Neural cell (in vitro differentiated cells): ENCODE data around the gene AGXT. TPM values are rescaled to one million over a fixed set of nuclear protein-coding genes. Genes with fewer than 3 reads are reported as not detected.

Experiments
- H2AFZ ChIP-seq: fragments of 200-600, 300-800 bp; sonication (generic), shearing (Covaris generic); 2 replicates; pipeline ENCODE4 v1.6.0; 2014; ENCODE audit warnings: low read depth, mild to moderate bottlenecking, antibody characterized with exemption, low read length, moderate library complexity
- H3F3A ChIP-seq: fragments of 200-600 bp; shearing (Covaris generic); 2 replicates; pipeline ENCODE4 v1.6.1; 2016; ENCODE audit warnings: mild to moderate bottlenecking, moderate library complexity, mixed read lengths, antibody characterized with exemption, low read length; ENCODE audit not compliant: insufficient read depth, poor library complexity, severe bottlenecking
- H3K27ac ChIP-seq: fragments of 200-600, 300-800 bp; sonication (generic), shearing (Covaris generic); 2 replicates; pipeline ENCODE4 v1.5.1; 2014; ENCODE audit warnings: mild to moderate bottlenecking, low read length, moderate library complexity
- H3K27me3 ChIP-seq: fragments of 300-800, 200-600 bp; sonication (generic), shearing (Covaris generic); 2 replicates; pipeline ENCODE4 v1.6.0; 2014; ENCODE audit warnings: mild to moderate bottlenecking, low read depth, low read length, moderate library complexity; ENCODE audit not compliant: insufficient read depth
- H3K36me3 ChIP-seq: fragments of 300-800, 200-600 bp; sonication (generic), shearing (Covaris generic); 2 replicates; pipeline ENCODE4 v1.5.1; 2014; ENCODE audit warnings: mild to moderate bottlenecking, antibody characterized with exemption, low read length, moderate library complexity; ENCODE audit not compliant: insufficient read depth
- H3K4me2 ChIP-seq: fragments of 300-800, 200-600 bp; sonication (generic), shearing (Covaris generic); 2 replicates; pipeline ENCODE4 v1.6.0; 2014; ENCODE audit warnings: mild to moderate bottlenecking, low read length
- H3K4me3 ChIP-seq: fragments of 300-800, 200-600 bp; sonication (generic), shearing (Covaris generic); 2 replicates; pipeline ENCODE4 v1.5.1; 2014; ENCODE audit warnings: mild to moderate bottlenecking, low read length, moderate library complexity
- H3K79me2 ChIP-seq: fragments of 200-600 bp; shearing (Covaris generic); replicated peaks from 2 replicates; pipeline ENCODE4 v1.6.0; 2014; ENCODE audit warnings: mild to moderate bottlenecking, low read length, moderate library complexity; ENCODE audit not compliant: insufficient read depth
- H3K9ac ChIP-seq: fragments of 300-800, 200-600 bp; sonication (generic), shearing (Covaris generic); 2 replicates; pipeline ENCODE4 v1.6.1; 2016; ENCODE audit warnings: mild to moderate bottlenecking, low read length, mixed read lengths
- H3K9me2 ChIP-seq: fragments of 200-600 bp; shearing (Covaris generic); 2 replicates; pipeline ENCODE4 v1.6.1; 2016; ENCODE audit warnings: mild to moderate bottlenecking, low read length, mixed read lengths; ENCODE audit not compliant: insufficient read depth
- H3K9me3 ChIP-seq: fragments of 200-600, 300-800 bp; sonication (generic), shearing (Covaris generic); 2 replicates; pipeline ENCODE4 v1.6.1; 2016; ENCODE audit warnings: mild to moderate bottlenecking, mixed run types, low read length, moderate library complexity, mixed read lengths
- H4K20me1 ChIP-seq: fragments of 200-600 bp; shearing (Covaris generic); 2 replicates; pipeline ENCODE4 v1.6.1; 2016; ENCODE audit warnings: mild to moderate bottlenecking, mixed run types; ENCODE audit not compliant: insufficient read depth
- CTCF ChIP-seq: fragments of 450-650 bp; IDR thresholded peaks from 2 replicates; pipeline ENCODE4 v1.5.1; 2014; ENCODE audit warnings: antibody characterized with exemption, mild to moderate bottlenecking, moderate library complexity; ENCODE audit not compliant: poor library complexity, severe bottlenecking
- EP300 ChIP-seq: fragments of 450-650 bp; conservative IDR thresholded peaks from 2 replicates; pipeline ENCODE4 v1.6.1; 2014; ENCODE audit warnings: antibody characterized with exemption, mild to moderate bottlenecking, moderate library complexity; ENCODE audit not compliant: poor library complexity, severe bottlenecking
- EZH2 ChIP-seq: fragments of 200-600, 300-800 bp; shearing (Covaris generic), sonication (generic); IDR thresholded peaks from 2 replicates; pipeline ENCODE4 v1.6.1; 2014; ENCODE audit warnings: antibody characterized with exemption, low read length, borderline replicate concordance, mild to moderate bottlenecking; ENCODE audit not compliant: insufficient read depth, poor library complexity, severe bottlenecking
- MXI1 ChIP-seq: fragments of 450-650 bp; conservative IDR thresholded peaks from 2 replicates; pipeline ENCODE4 v1.6.1; 2014; ENCODE audit warnings: antibody characterized with exemption, mild to moderate bottlenecking; ENCODE audit not compliant: poor library complexity, severe bottlenecking
- POLR2AphosphoS5 ChIP-seq: IDR thresholded peaks from 2 replicates; pipeline ENCODE4 v1.6.1; 2012
- RAD21 ChIP-seq: fragments of 450-650 bp; conservative IDR thresholded peaks from 2 replicates; pipeline ENCODE4 v1.6.1; 2014; ENCODE audit warnings: antibody characterized with exemption, mild to moderate bottlenecking, moderate library complexity
- REST ChIP-seq: IDR thresholded peaks from 2 replicates; pipeline ENCODE4 v1.6.1; 2012; ENCODE audit warnings: borderline replicate concordance
- SMC3 ChIP-seq: fragments of 450-650 bp; conservative IDR thresholded peaks from 2 replicates; pipeline ENCODE4 v1.6.1; 2014; ENCODE audit warnings: antibody characterized with exemption, mild to moderate bottlenecking, moderate library complexity; ENCODE audit not compliant: poor library complexity
- TAF1 ChIP-seq: IDR thresholded peaks from 2 replicates; pipeline ENCODE4 v1.6.1; 2012; ENCODE audit warnings: low read depth
- polyA plus RNA-seq: library from polyadenylated mRNA; depleted of rRNA; stranded (reverse); fragments of >200 nt; gene quantifications from 2 replicates; pipeline ENCODE4 v1.2.3, GENCODE V29; 2014

The AGXT gene
- polyA plus RNA-seq, 1 donor from 2014 or later, result not detected

- no peaks in the 10 kb centered on the region for H4K20me1 ChIP-seq
- H3K27ac ChIP-seq, result no peak overlapping the region
- H3F3A ChIP-seq, result no peaks in the 10 kb centered on the region
- no peaks in the 10 kb centered on the region for H3K36me3 ChIP-seq
- H3K9ac ChIP-seq, result no peak overlapping the region
- no peak overlapping the region for H3K4me3 ChIP-seq
- H3K9me2 ChIP-seq, result no peaks in the 10 kb centered on the region
- H3K79me2 ChIP-seq, result no peaks in the 10 kb centered on the region
- no peaks in the 10 kb centered on the region for H3K27me3 ChIP-seq
- H3K4me2 ChIP-seq, result no peak overlapping the region
- no peak overlapping the region for H2AFZ ChIP-seq
- no peak for TF ChIP-seq REST
- no peak for TF ChIP-seq SMC3
- no peak for TF ChIP-seq EP300
- no peak for TF ChIP-seq POLR2AphosphoS5
- no peak for TF ChIP-seq RAD21
- no peak for TF ChIP-seq EZH2
- TF ChIP-seq CTCF, result no peak
- no peak for TF ChIP-seq TAF1
- TF ChIP-seq MXI1, result no peak
- H3K9me3 ChIP-seq, result no peaks in the 10 kb centered on the region
These were observed 7.1 kb upstream of the AGXT start for GRCh38 chr2:240861547-240861946.

GRCh38 chr2:240864475-240864874 lies 4.1 kb upstream of the AGXT start:
- TF ChIP-seq SMC3 (no peak), TAF1 (no peak), EZH2 (no peak), CTCF (no peak), MXI1 (no peak), EP300 (no peak), REST (no peak), RAD21 (no peak), POLR2AphosphoS5 (no peak)
- Histone ChIP-seq H4K20me1 (no peaks in the 10 kb centered on the region), H3K9me3 (no peaks in the 10 kb centered on the region), H3K4me3 (no peak overlapping the region), H3K36me3 (no peaks in the 10 kb centered on the region), H2AFZ (no peak overlapping the region), H3K27ac (no peak overlapping the region), H3K9me2 (no peaks in the 10 kb centered on the region), H3K4me2 (no peak overlapping the region), H3K9ac (no peak overlapping the region), H3K79me2 (no peaks in the 10 kb centered on the region), H3K27me3 (no peaks in the 10 kb centered on the region), H3F3A (no peaks in the 10 kb centered on the region)
